HCT116 (cell line): ENCODE results near the gene CABP1. TPM values are rescaled to one million over a fixed set of nuclear protein-coding genes. Genes with fewer than 3 reads are reported as not detected.
A peak's percentile ranks its signal among the peaks of the same experiment; 100 is the strongest.

ENCODE experiments used
- ATAC-seq: fragments of 200-7000 bp; cut with Tn5 transposase; 2 replicates; pipeline ENCODE4 v1.9.1; 2020; ENCODE audit warnings: mild to moderate bottlenecking, moderate library complexity
- BruUV-seq: library from RNA; stranded (reverse); fragments of 400-500 nt; replicated peaks from 2 replicates; lab custom pipeline; 2021; lab: Mats Ljungman, UMichigan
- CTCF ChIA-PET: fragments of 300-600 bp; sonication (Branson Sonifier 250); formaldehyde crosslinking; loops from one replicate; lab custom pipeline; 2021; ENCODE audit warnings: antibody characterized with exemption; lab: Charles Lee
- POLR2A ChIA-PET: fragments of 300-600, 350-600 bp; sonication (Branson Sonifier 250); formaldehyde crosslinking; loops from one replicate; lab custom pipeline; 2021; ENCODE audit warnings: antibody characterized with exemption; lab: Charles Lee
- RAD21 ChIA-PET, 2 experiments: fragments of 300-600 bp; sonication (Branson Sonifier 250); formaldehyde crosslinking; loops; one replicate each; lab custom pipeline; 2023; ENCODE audit warnings: low total read pairs in 2 of 2; ENCODE audit not compliant: uncharacterized antibody in 2 of 2, unreplicated experiment in 2 of 2, low non-redundant PET in 1 of 2; lab: Charles Lee
- DNase-seq: peaks from one replicate; pipeline ENCODE4 v3.0.0-alpha.2; 2010; ENCODE audit warnings: low read depth, low spot score
- H2AFZ ChIP-seq: fragments of 200-600 bp; shearing (Covaris generic), sonication (generic); 2 replicates; pipeline ENCODE4 v1.6.1; 2017; ENCODE audit warnings: low read depth, mixed run types, mixed read lengths, antibody characterized with exemption, low read length; ENCODE audit not compliant: poor library complexity, severe bottlenecking
- H3K27ac ChIP-seq: 2 replicates; pipeline ENCODE4 v1.5.1; 2012; ENCODE audit warnings: low read depth, low read length
- H3K27me3 ChIP-seq: fragments of 200-600 bp; sonication (generic); 2 replicates; pipeline ENCODE4 v1.6.1; 2016; ENCODE audit warnings: mixed run types, low read length, mixed read lengths; ENCODE audit not compliant: insufficient read depth
- H3K36me3 ChIP-seq, 2 experiments: fragments of 200-500 bp in 1 of 2; fragments of 200-600 bp in 1 of 2; sonication (Bioruptor generic) in 1 of 2; sonication (generic) in 1 of 2; 2 replicates each; pipeline versions ENCODE4 v1.5.1 to v1.6.1; 2014 to 2016; ENCODE audit warnings: low read length in 2 of 2, inconsistent platforms in 1 of 2, mixed read lengths in 1 of 2, mixed run types in 1 of 2; ENCODE audit not compliant: insufficient read depth in 2 of 2, control insufficient read depth in 1 of 2
- H3K4me1 ChIP-seq, 2 experiments: fragments of 200-600 bp in 1 of 2; sonication (generic) in 1 of 2; 2 replicates each; pipeline versions ENCODE4 v1.5.1 to v1.6.1; 2012 to 2017; ENCODE audit warnings: low read length in 2 of 2, inconsistent platforms in 1 of 2, mild to moderate bottlenecking in 1 of 2, mixed read lengths in 1 of 2, mixed run types in 1 of 2, moderate library complexity in 1 of 2; ENCODE audit not compliant: insufficient read depth in 2 of 2, control insufficient read depth in 1 of 2
- H3K4me2 ChIP-seq: fragments of 200-600 bp; sonication (generic); 2 replicates; pipeline ENCODE4 v1.6.1; 2017; ENCODE audit warnings: mixed run types, low read length, mixed read lengths
- H3K4me3 ChIP-seq, 2 experiments: fragments of 200-600 bp in 1 of 2; sonication (generic) in 1 of 2; replicated peaks in 1 of 2; 2 replicates each; pipeline ENCODE4 v1.5.1; 2011 to 2016; ENCODE audit warnings: low read length in 2 of 2, control low read depth in 1 of 2, low read depth in 1 of 2, mild to moderate bottlenecking in 1 of 2, mixed read lengths in 1 of 2, mixed run types in 1 of 2
- H3K79me2 ChIP-seq: fragments of 200-600 bp; sonication (generic); 2 replicates; pipeline ENCODE4 v1.6.1; 2017; ENCODE audit warnings: mild to moderate bottlenecking, mixed run types, low read length, moderate library complexity, mixed read lengths; ENCODE audit not compliant: insufficient read depth
- H3K9ac ChIP-seq: fragments of 200-600 bp; sonication (generic); 2 replicates; pipeline ENCODE4 v1.6.1; 2016; ENCODE audit warnings: low read length, mixed read lengths
- H3K9me2 ChIP-seq: fragments of 200-600 bp; sonication (generic), shearing (Covaris generic); 2 replicates; pipeline ENCODE4 v1.6.1; 2017; ENCODE audit warnings: mixed run types, mild to moderate bottlenecking, moderate library complexity; ENCODE audit not compliant: insufficient read depth
- H3K9me3 ChIP-seq, 2 experiments: fragments of 200-500 bp in 1 of 2; fragments of 200-600 bp in 1 of 2; sonication (Bioruptor generic) in 1 of 2; sonication (generic) in 1 of 2; 2 replicates each; pipeline ENCODE4 v1.6.1; 2014 to 2017; ENCODE audit warnings: low read length in 2 of 2, mixed read lengths in 2 of 2, inconsistent platforms in 1 of 2, low read depth in 1 of 2, mild to moderate bottlenecking in 1 of 2, mixed run types in 1 of 2, moderate library complexity in 1 of 2; ENCODE audit not compliant: control insufficient read depth in 1 of 2, insufficient read depth in 1 of 2
- H4K20me1 ChIP-seq: fragments of 200-600 bp; sonication (generic), shearing (Covaris generic); 2 replicates; pipeline ENCODE4 v1.6.1; 2017; ENCODE audit warnings: mixed run types, mild to moderate bottlenecking, moderate library complexity; ENCODE audit not compliant: insufficient read depth
- CEBPB ChIP-seq: IDR thresholded peaks from 2 replicates; pipeline ENCODE4 v1.6.1; 2012; ENCODE audit warnings: low read depth
- EZH2 ChIP-seq: fragments of 200-600 bp; sonication (generic); IDR thresholded peaks from 2 replicates; pipeline ENCODE4 v1.6.1; 2017; ENCODE audit warnings: antibody characterized with exemption, mixed run types
- EZH2phosphoT487 ChIP-seq: fragments of 200-600 bp; IDR thresholded peaks from 2 replicates; pipeline ENCODE4 v1.6.1; 2018; ENCODE audit warnings: antibody characterized with exemption, borderline replicate concordance
- FOSL1 ChIP-seq: IDR thresholded peaks from 2 replicates; pipeline ENCODE4 v1.6.1; 2012; ENCODE audit warnings: low read depth
- MAX ChIP-seq: IDR thresholded peaks from 2 replicates; pipeline ENCODE4 v1.6.1; 2012
- POLR2AphosphoS5 ChIP-seq: IDR thresholded peaks from 2 replicates; pipeline ENCODE4 v1.6.1; 2011; ENCODE audit warnings: mild to moderate bottlenecking, low read depth, low read length, moderate library complexity
- SIN3A ChIP-seq: IDR thresholded peaks from 2 replicates; pipeline ENCODE4 v1.6.1; 2012; ENCODE audit warnings: low read depth
- SRF ChIP-seq: IDR thresholded peaks from 2 replicates; pipeline ENCODE4 v1.6.1; 2012; ENCODE audit warnings: low read depth
- TCF7L2 ChIP-seq: IDR thresholded peaks from 2 replicates; pipeline ENCODE4 v1.7.0; 2011; ENCODE audit warnings: borderline replicate concordance, inconsistent platforms; ENCODE audit not compliant: insufficient read depth, insufficient read length; ENCODE audit errors: extremely low read depth
- ZFX ChIP-seq: fragments of 450-650 bp; IDR thresholded peaks from 2 replicates; pipeline ENCODE4 v1.6.1; 2017
- ZNF274 ChIP-seq: fragments of 200-500 bp; sonication (Bioruptor generic); IDR thresholded peaks from 2 replicates; pipeline ENCODE4 v1.6.1; 2014; ENCODE audit warnings: mild to moderate bottlenecking, low read depth, low read length, inconsistent platforms
- intact Hi-C: fragments of 100-400 bp; cut with micrococcal nuclease; formaldehyde crosslinking; loops from 2 replicates; pipeline ENCODE4 v1.10.0; 2022
- total RNA-seq: library from RNA; stranded (reverse); gene quantifications from one replicate; pipeline ENCODE4 v1.2.1, GENCODE V29; 2021; ENCODE audit not compliant: unreplicated experiment
- TF ChIP-seq, protein P1 (sequence below): IDR thresholded peaks from 2 replicates; pipeline ENCODE4 v1.6.1; 2012

CABP1 gene
- total RNA-seq, 1 experiment from 2014 or later: 0.84 TPM

GRCh38 chr12:120702637-120703036 is 62.2 kb downstream of the CABP1 start:
- no TSS peak for BruUV-seq
- no peak for ATAC-seq
- H3K36me3 ChIP-seq: peaks cover 22 to 46% of the 10 kb centered on the region in 2 experiments
- no peak for TF ChIP-seq SRF
- no peak for TF ChIP-seq ZFX
- no peak for TF ChIP-seq POLR2AphosphoS5
- peak; percentile 37 for TF ChIP-seq TCF7L2
- no peak for TF ChIP-seq MAX
- TF ChIP-seq EZH2: no peak
- TF ChIP-seq ZNF274: no peak
- TF ChIP-seq SIN3A: no peak
- H3K27me3 ChIP-seq: no peaks in the 10 kb centered on the region
- H3K4me1 ChIP-seq: no peaks in the 10 kb centered on the region
- no peak overlapping the region for H3K27ac ChIP-seq
- no peak overlapping the region for H3K9ac ChIP-seq
- intact Hi-C loops: no loop called here
- no peaks in the 10 kb centered on the region for H3K9me2 ChIP-seq
- CTCF ChIA-PET: no interaction called here
- H2AFZ ChIP-seq: no peak overlapping the region
- POLR2A ChIA-PET: no interaction called here
- H3K4me2 ChIP-seq: no peak overlapping the region
- RAD21 ChIA-PET: no interaction called here
- no peak for DNase-seq
- H3K79me2 ChIP-seq: peaks cover 3% of the 10 kb centered on the region; the same call in 1 of the 2 replicates
- no peak overlapping the region for H3K4me3 ChIP-seq
- H4K20me1 ChIP-seq: no peaks in the 10 kb centered on the region
- no peaks in the 10 kb centered on the region for H3K9me3 ChIP-seq

GRCh38 chr12:120703311-120703942 is 63.0 kb downstream of the CABP1 start:
- H3K4me3 ChIP-seq: no peak overlapping the region
- no peak for DNase-seq
- TF ChIP-seq FOSL1: no peak
- TF ChIP-seq EZH2phosphoT487: no peak
- TF ChIP-seq, protein P1, sequence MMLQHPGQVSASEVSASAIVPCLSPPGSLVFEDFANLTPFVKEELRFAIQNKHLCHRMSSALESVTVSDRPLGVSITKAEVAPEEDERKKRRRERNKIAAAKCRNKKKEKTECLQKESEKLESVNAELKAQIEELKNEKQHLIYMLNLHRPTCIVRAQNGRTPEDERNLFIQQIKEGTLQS: no peak
- no peak for TF ChIP-seq CEBPB
- TF ChIP-seq, all 23 proteins: peak for 0
- Histone ChIP-seq H3K36me3 (peaks cover 17 to 39% of the 10 kb centered on the region in 2 experiments), H3K9me2 (no peaks in the 10 kb centered on the region), H3K27me3 (no peaks in the 10 kb centered on the region), H4K20me1 (no peaks in the 10 kb centered on the region), H3K79me2 (no peaks in the 10 kb centered on the region), H3K9ac (no peak overlapping the region), H3K27ac (no peak overlapping the region), H3K9me3 (no peaks in the 10 kb centered on the region), H2AFZ (no peak overlapping the region), H3K4me1 (no peaks in the 10 kb centered on the region), H3K4me2 (no peak overlapping the region)
- intact Hi-C loops: no loop called here
- ChIA-PET CTCF (no interaction called here), POLR2A (no interaction called here), RAD21 (no interaction called here)
- ATAC-seq: no peak
- no TSS peak for BruUV-seq
